Right ventricle myocardium inferior (tissue), 1 donor: ENCODE results near the gene SOHLH2. TPM values are rescaled to one million over a fixed set of nuclear protein-coding genes. Genes with fewer than 3 reads are reported as not detected.

ENCODE experiments used
- ATAC-seq: fragments of 200-7000 bp; cut with Tn5 transposase; one replicate; pipeline ENCODE4 v1.9.1; 2020; ENCODE audit warnings: mild to moderate bottlenecking, moderate library complexity
- DNase-seq: peaks from one replicate; pipeline ENCODE4 v3.0.0; 2021; ENCODE audit errors: missing footprints
- intact Hi-C: fragments of 100-400 bp; cut with DNase I; formaldehyde crosslinking; loops from one replicate; pipeline ENCODE4 v1.11.0; 2022
- total RNA-seq: library from RNA; stranded (reverse); fragmentation: NEBNext Ultra II Directional; extraction: Animal tissue kit (Norgen Biotek cat#: 25700); gene quantifications from one replicate; pipeline ENCODE4 v1.2.1, GENCODE V29; 2021
- donor health status: DM: no; HTN: yes; CAD: no; lungs with severe emphysema.

Gene SOHLH2
- total RNA-seq, 1 donor from 2014 or later: not detected

- DNase-seq: no peak
- intact Hi-C loops: no loop called here
- no peak for ATAC-seq
These were observed 22.2 kb downstream of the SOHLH2 start for GRCh38 chr13:36192166-36192565.

- no peak for DNase-seq
- ATAC-seq: no peak
- intact Hi-C loops: no loop called here
These were observed 23.6 kb downstream of the SOHLH2 start for GRCh38 chr13:36190771-36191170.

GRCh38 chr13:36188441-36188840, 25.9 kb downstream of the SOHLH2 start:
- ATAC-seq: no peak
- DNase-seq: no peak
- intact Hi-C loops: no loop called here

- ATAC-seq (no peak), DNase-seq (no peak)
- intact Hi-C loops: no loop called here
These were observed 30.5 kb downstream of the SOHLH2 start for GRCh38 chr13:36183901-36184300.

- ATAC-seq: no peak
- intact Hi-C loops: no loop called here
These were observed 38.7 kb downstream of the SOHLH2 start for GRCh38 chr13:36175621-36176020.

GRCh38 chr13:36174923-36175322, 39.4 kb downstream of the SOHLH2 start:
- intact Hi-C loops: no loop called here
- DNase-seq (no peak), ATAC-seq (no peak)

More at GRCh38 chr13:36175621-36176020, 38.7 kb downstream of the SOHLH2 start:
- DNase-seq: no peak

GRCh38 chr13:36173571-36174322, 40.6 kb downstream of the SOHLH2 start:
- no peak for ATAC-seq
- no peak for DNase-seq
- intact Hi-C loops: no loop called here

GRCh38 chr13:36166046-36166445, 48.3 kb downstream of the SOHLH2 start:
- ATAC-seq (no peak), DNase-seq (no peak)
- intact Hi-C loops: loop anchor here (10.0 kb wide), 1 partner anchor 171 kb away; no protein-coding TSS in a partner anchor

- ATAC-seq: peak; percentile 85
- intact Hi-C loops: loop anchor here (1.0 to 10.0 kb wide), 2 partner anchors 10 to 169 kb away; no protein-coding TSS in a partner anchor
- DNase-seq: peak; percentile 83
These were observed 50.5 kb downstream of the SOHLH2 start for GRCh38 chr13:36163809-36164308.

- intact Hi-C loops: loop anchor here (10.0 kb wide), 1 partner anchor 168 kb away; no protein-coding TSS in a partner anchor
- DNase-seq: no peak
- ATAC-seq: peak; percentile 29
These were observed 51.1 kb downstream of the SOHLH2 start for GRCh38 chr13:36163286-36163685.

- intact Hi-C loops: loop anchor here (10.0 kb wide), 1 partner anchor 165 kb away; no protein-coding TSS in a partner anchor
- ATAC-seq (no peak), DNase-seq (no peak)
These were observed 54.1 kb downstream of the SOHLH2 start for GRCh38 chr13:36160297-36160696.

- ATAC-seq (no peak), DNase-seq (no peak)
- intact Hi-C loops: no loop called here
These were observed 55.7 kb downstream of the SOHLH2 start for GRCh38 chr13:36158611-36159010.

GRCh38 chr13:36157480-36157879, 56.9 kb downstream of the SOHLH2 start:
- DNase-seq: no peak
- ATAC-seq: no peak
- intact Hi-C loops: no loop called here

- ATAC-seq: peak; percentile 74
- intact Hi-C loops: loop anchor here (1.0 kb wide), 1 partner anchor 10 kb away; no protein-coding TSS in a partner anchor
- no peak for DNase-seq
These were observed 59.6 kb downstream of the SOHLH2 start for GRCh38 chr13:36154567-36155291.

GRCh38 chr13:36151591-36151990, 62.8 kb downstream of the SOHLH2 start:
- no peak for DNase-seq
- intact Hi-C loops: no loop called here
- no peak for ATAC-seq

GRCh38 chr13:36148446-36148845, 65.9 kb downstream of the SOHLH2 start:
- ATAC-seq (no peak), DNase-seq (no peak)
- intact Hi-C loops: no loop called here

- intact Hi-C loops: no loop called here
- no peak for ATAC-seq
These were observed 67.0 kb downstream of the SOHLH2 start for GRCh38 chr13:36147330-36147729.

GRCh38 chr13:36146511-36147269, 67.7 kb downstream of the SOHLH2 start:
- intact Hi-C loops: no loop called here
- DNase-seq (no peak), ATAC-seq (no peak)

More at GRCh38 chr13:36147330-36147729, 67.0 kb downstream of the SOHLH2 start:
- DNase-seq: no peak

GRCh38 chr13:36143738-36144137, 70.6 kb downstream of the SOHLH2 start:
- no peak for DNase-seq
- no peak for ATAC-seq
- intact Hi-C loops: no loop called here
